SK-N-SH (cell line): ENCODE data around the gene PCBD2. TPM values are rescaled to one million over a fixed set of nuclear protein-coding genes. Genes with fewer than 3 reads are reported as not detected.

Source experiments
- CTCF ChIA-PET: fragments of 300-600, 350-600 bp; formaldehyde crosslinking; extraction: SDS; loops from one replicate; lab custom pipeline; 2021; lab: Yijun Ruan, JAX
- POLR2A ChIA-PET: fragments of 350-600 bp; sonication (Branson Sonifier 250); formaldehyde crosslinking; extraction: SDS; loops from one replicate; lab custom pipeline; 2020; ENCODE audit warnings: antibody characterized with exemption, inconsistent platforms; lab: Yijun Ruan, JAX
- DNase-seq: peaks from one replicate; pipeline ENCODE4 v3.0.0; 2012
- H2AFZ ChIP-seq: fragments of 200-600 bp; sonication (generic); 2 replicates; pipeline ENCODE4 v1.8.1; 2016; ENCODE audit warnings: antibody characterized with exemption, mild to moderate bottlenecking, low read depth
- H3F3A ChIP-seq: fragments of 200-600 bp; sonication (generic); replicated peaks from 2 replicates; pipeline ENCODE3; 2016; ENCODE audit warnings: antibody characterized with exemption, mild to moderate bottlenecking; ENCODE audit not compliant: insufficient read depth
- H3K27ac ChIP-seq, 2 experiments: fragments of 200-500 bp in 1 of 2; fragments of 200-600 bp in 1 of 2; sonication (Bioruptor generic) in 1 of 2; sonication (generic), shearing (Covaris generic) in 1 of 2; 2 replicates each; pipeline versions ENCODE4 v1.5.1 to v1.6.1; 2014 to 2016; ENCODE audit warnings: low read depth in 2 of 2, inconsistent platforms in 1 of 2, low read length in 1 of 2, mild to moderate bottlenecking in 1 of 2, mixed read lengths in 1 of 2
- H3K27me3 ChIP-seq: fragments of 200-600 bp; sonication (generic), shearing (Covaris generic); 2 replicates; pipeline ENCODE4 v1.6.1; 2016; ENCODE audit warnings: mixed run types; ENCODE audit not compliant: insufficient read depth
- H3K36me3 ChIP-seq, 2 experiments: fragments of 200-500 bp in 1 of 2; fragments of 200-600 bp in 1 of 2; sonication (Bioruptor generic) in 1 of 2; sonication (generic) in 1 of 2; replicated peaks in 1 of 2; 2 replicates each; pipeline versions ENCODE3 to v1.5.1; 2014 to 2016; ENCODE audit warnings: low read length in 1 of 2, mild to moderate bottlenecking in 1 of 2; ENCODE audit not compliant: insufficient read depth in 2 of 2, control insufficient read depth in 1 of 2
- H3K4me1 ChIP-seq, 2 experiments: fragments of 200-500 bp in 1 of 2; fragments of 200-600 bp in 1 of 2; sonication (Bioruptor generic) in 1 of 2; sonication (generic), shearing (Covaris generic) in 1 of 2; 2 replicates each; pipeline versions ENCODE4 v1.5.1 to v1.6.1; 2014 to 2016; ENCODE audit warnings: low read depth in 1 of 2, low read length in 1 of 2, mixed run types in 1 of 2; ENCODE audit not compliant: insufficient read depth in 2 of 2, control insufficient read depth in 1 of 2
- H3K4me2 ChIP-seq: fragments of 200-600 bp; sonication (generic), shearing (Covaris generic); 2 replicates; pipeline ENCODE4 v1.6.1; 2017; ENCODE audit warnings: mixed run types
- H3K4me3 ChIP-seq, 2 experiments: fragments of 200-500 bp in 1 of 2; fragments of 200-600 bp in 1 of 2; sonication (Bioruptor generic) in 1 of 2; sonication (generic), shearing (Covaris generic) in 1 of 2; 2 replicates each; pipeline versions ENCODE4 v1.5.1 to v1.8.1; 2014 to 2016; ENCODE audit warnings: low read depth in 2 of 2, inconsistent platforms in 1 of 2, low read length in 1 of 2, mild to moderate bottlenecking in 1 of 2, mixed read lengths in 1 of 2, moderate library complexity in 1 of 2
- H3K79me2 ChIP-seq: fragments of 200-600 bp; sonication (generic); 2 replicates; pipeline ENCODE4 v1.8.1; 2017; ENCODE audit warnings: mild to moderate bottlenecking; ENCODE audit not compliant: insufficient read depth
- H3K9ac ChIP-seq: fragments of 200-600 bp; sonication (generic); 2 replicates; pipeline ENCODE4 v1.6.1; 2017; ENCODE audit warnings: mixed run types
- H3K9me2 ChIP-seq: fragments of 200-600 bp; sonication (generic); 2 replicates; pipeline ENCODE4 v1.6.1; 2017; ENCODE audit warnings: mixed run types
- H3K9me3 ChIP-seq: fragments of 200-600 bp; sonication (generic); 2 replicates; pipeline ENCODE4 v1.6.1; 2017; ENCODE audit warnings: mixed run types, mild to moderate bottlenecking, moderate library complexity
- H4K20me1 ChIP-seq: fragments of 200-600 bp; sonication (generic); 2 replicates; pipeline ENCODE4 v1.6.1; 2017; ENCODE audit warnings: mild to moderate bottlenecking, mixed run types; ENCODE audit not compliant: insufficient read depth
- ELF1 ChIP-seq: IDR thresholded peaks from 2 replicates; pipeline ENCODE4 v1.4.0; 2012
- EZH2phosphoT487 ChIP-seq: fragments of 200-600 bp; sonication (generic); IDR thresholded peaks from 2 replicates; pipeline ENCODE4 v1.6.1; 2017; ENCODE audit warnings: low read depth, mixed run types, mild to moderate bottlenecking, antibody characterized with exemption, moderate library complexity, borderline replicate concordance
- GABPA ChIP-seq: IDR thresholded peaks from 2 replicates; pipeline ENCODE4 v1.4.0; 2012; ENCODE audit warnings: low read depth, mild to moderate bottlenecking
- NRF1 ChIP-seq: IDR thresholded peaks from 2 replicates; pipeline ENCODE4 v1.6.1; 2012; ENCODE audit warnings: low read depth, mild to moderate bottlenecking, low read length
- PBX3 ChIP-seq: IDR thresholded peaks from 2 replicates; pipeline ENCODE4; 2012
- POLR2AphosphoS5 ChIP-seq: IDR thresholded peaks from 2 replicates; pipeline ENCODE4 v1.6.1; 2012; ENCODE audit warnings: low read depth, low read length
- RCOR1 ChIP-seq: fragments of 150-350 bp; IDR thresholded peaks from 2 replicates; pipeline ENCODE4 v1.6.1; 2017; ENCODE audit warnings: antibody characterized with exemption, low read length
- RFX5 ChIP-seq: IDR thresholded peaks from 2 replicates; pipeline ENCODE4 v1.6.1; 2012; ENCODE audit warnings: mild to moderate bottlenecking, improper control_type of control experiment, low read length
- TAF1 ChIP-seq: IDR thresholded peaks from 2 replicates; pipeline ENCODE4 v1.6.1; 2012; ENCODE audit warnings: low read depth, mild to moderate bottlenecking, low read length, moderate library complexity, borderline replicate concordance
- TEAD4 ChIP-seq: IDR thresholded peaks from 2 replicates; pipeline ENCODE4 v1.4.0; 2012; ENCODE audit warnings: mild to moderate bottlenecking, borderline replicate concordance; ENCODE audit not compliant: insufficient read depth
- USF2 ChIP-seq: fragments of 150-350 bp; IDR thresholded peaks from 2 replicates; pipeline ENCODE4 v1.6.1; 2017; ENCODE audit warnings: antibody characterized with exemption, low read length, low read depth, borderline replicate concordance
- YY1 ChIP-seq: IDR thresholded peaks from 2 replicates; pipeline ENCODE4 v1.4.0; 2012; ENCODE audit warnings: low read depth, mild to moderate bottlenecking
- WGBS: methylation state at CpG from one replicate; pipeline ENCODE4 v1.1.6; 2017; ENCODE audit warnings: low lambda C conversion rate; 5-methylcytosine and 5-hydroxymethylcytosine counted together
- polyA plus RNA-seq, 3 experiments: library from polyadenylated mRNA; depleted of rRNA; stranded (reverse); fragments of >200 nt; gene quantifications; 2 replicates each; pipeline ENCODE4 v1.2.3, GENCODE V29; 2012
- TF ChIP-seq, protein P1 (sequence below): IDR thresholded peaks from 2 replicates; pipeline ENCODE4 v1.4.0; 2012; ENCODE audit warnings: low read depth, borderline replicate concordance
- TF ChIP-seq, protein P2 (sequence below): fragments of 150-350 bp; IDR thresholded peaks from 2 replicates; pipeline ENCODE4 v1.6.1; 2016; ENCODE audit warnings: mild to moderate bottlenecking, low read depth, low read length
- TF ChIP-seq, protein P3 (sequence below): IDR thresholded peaks from 2 replicates; pipeline ENCODE4 v1.4.0; 2012; ENCODE audit warnings: low read depth

The PCBD2 gene
- polyA plus RNA-seq, 1 of the 3 experiments (the other 2 are of a cell fraction) = 5.1 TPM

- TF ChIP-seq PBX3 (no peak), GABPA (no peak), RFX5 (no peak)
- TF ChIP-seq, protein P1, sequence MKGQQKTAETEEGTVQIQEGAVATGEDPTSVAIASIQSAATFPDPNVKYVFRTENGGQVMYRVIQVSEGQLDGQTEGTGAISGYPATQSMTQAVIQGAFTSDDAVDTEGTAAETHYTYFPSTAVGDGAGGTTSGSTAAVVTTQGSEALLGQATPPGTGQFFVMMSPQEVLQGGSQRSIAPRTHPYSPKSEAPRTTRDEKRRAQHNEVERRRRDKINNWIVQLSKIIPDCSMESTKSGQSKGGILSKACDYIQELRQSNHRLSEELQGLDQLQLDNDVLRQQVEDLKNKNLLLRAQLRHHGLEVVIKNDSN = no peak
Measured at GRCh38 chr5:134948911-134949310, 44.0 kb downstream of the PCBD2 start (continued).

GRCh38 chr5:134949316-134949715, 44.4 kb downstream of the PCBD2 start:
- WGBS = 94% methylated on average over 5 of the region's 5 CpGs
- Histone ChIP-seq H3K9ac (no peak overlapping the region), H3K36me3 (peaks cover 0 to 9% of the 10 kb centered on the region in 2 experiments), H2AFZ (no peak overlapping the region), H3K9me2 (no peaks in the 10 kb centered on the region), H3K4me3 (no peak overlapping the region), H3K4me2 (no peak overlapping the region), H3K27me3 (no peaks in the 10 kb centered on the region), H3K79me2 (no peaks in the 10 kb centered on the region), H3F3A (peaks cover 7% of the 10 kb centered on the region), H3K9me3 (peaks cover 9% of the 10 kb centered on the region; the same call in 1 of the 2 replicates), H4K20me1 (no peaks in the 10 kb centered on the region)
- DNase-seq = no peak
- POLR2A ChIA-PET = interaction anchor here (0.6 kb wide), 1 partner anchor 37 kb away, joined by 4 read pairs; no protein-coding TSS in a partner anchor
- TF ChIP-seq, protein P2, sequence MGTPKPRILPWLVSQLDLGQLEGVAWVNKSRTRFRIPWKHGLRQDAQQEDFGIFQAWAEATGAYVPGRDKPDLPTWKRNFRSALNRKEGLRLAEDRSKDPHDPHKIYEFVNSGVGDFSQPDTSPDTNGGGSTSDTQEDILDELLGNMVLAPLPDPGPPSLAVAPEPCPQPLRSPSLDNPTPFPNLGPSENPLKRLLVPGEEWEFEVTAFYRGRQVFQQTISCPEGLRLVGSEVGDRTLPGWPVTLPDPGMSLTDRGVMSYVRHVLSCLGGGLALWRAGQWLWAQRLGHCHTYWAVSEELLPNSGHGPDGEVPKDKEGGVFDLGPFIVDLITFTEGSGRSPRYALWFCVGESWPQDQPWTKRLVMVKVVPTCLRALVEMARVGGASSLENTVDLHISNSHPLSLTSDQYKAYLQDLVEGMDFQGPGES = no peak
- no peak for TF ChIP-seq RCOR1
- no peak for TF ChIP-seq YY1
- TF ChIP-seq NRF1 = no peak
- TF ChIP-seq TAF1 = no peak
- TF ChIP-seq, protein P3, sequence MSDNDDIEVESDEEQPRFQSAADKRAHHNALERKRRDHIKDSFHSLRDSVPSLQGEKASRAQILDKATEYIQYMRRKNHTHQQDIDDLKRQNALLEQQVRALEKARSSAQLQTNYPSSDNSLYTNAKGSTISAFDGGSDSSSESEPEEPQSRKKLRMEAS = no peak
- TF ChIP-seq GABPA = no peak
- no peak for TF ChIP-seq USF2
- no peak for TF ChIP-seq POLR2AphosphoS5
- no peak for TF ChIP-seq EZH2phosphoT487
- TF ChIP-seq ELF1 = no peak
- TF ChIP-seq TEAD4 = no peak
- TF ChIP-seq, all 33 proteins: peak for 0
- Histone ChIP-seq H3K27ac (no peak overlapping the region), H3K4me1 (peaks cover 0 to 15% of the 10 kb centered on the region in 2 experiments; a peak in 2 of 4 replicates)
- CTCF ChIA-PET = interaction anchor here (0.7 to 1.7 kb wide), 2 partner anchors 29 to 32 kb away, joined by 3 to 5 read pairs; no protein-coding TSS in a partner anchor
